Measurements from ENCODE around the gene MB.
A peak's percentile ranks its signal among the peaks of the same experiment; 100 is the strongest.

Gene MB

GRCh38 chr22:35637254-35637653 is 20.1 kb upstream of the MB start:
- no peak overlapping the region for H3K27ac ChIP-seq
- TF ChIP-seq CTCF (IDR thresholded peaks at IDR 0.05) (no peak), ZFX (IDR thresholded peaks at IDR 0.05; ENCODE audit: borderline replicate concordance) (no peak)

GRCh38 chr22:35634943-35635540 is 17.9 kb upstream of the MB start:
- no peak overlapping the region for H3K27ac ChIP-seq
- TF ChIP-seq CTCF (IDR thresholded peaks at IDR 0.05): no peak
- no peak for TF ChIP-seq ZFX (IDR thresholded peaks at IDR 0.05; ENCODE audit: borderline replicate concordance)

- TF ChIP-seq ZFX (IDR thresholded peaks at IDR 0.05; ENCODE audit: borderline replicate concordance) (no peak), CTCF (IDR thresholded peaks at IDR 0.05) (no peak)
- no peak overlapping the region for H3K27ac ChIP-seq
Observed at GRCh38 chr22:35634015-35634414, 16.9 kb upstream of the MB start.

GRCh38 chr22:35633520-35633919 is 16.4 kb upstream of the MB start:
- H3K27ac ChIP-seq: no peak overlapping the region
- no peak for TF ChIP-seq ZFX (IDR thresholded peaks at IDR 0.05; ENCODE audit: borderline replicate concordance)
- no peak for TF ChIP-seq CTCF (IDR thresholded peaks at IDR 0.05)

GRCh38 chr22:35632935-35633334 is 15.8 kb upstream of the MB start:
- H3K27ac ChIP-seq: no peak overlapping the region
- TF ChIP-seq CTCF (IDR thresholded peaks at IDR 0.05) (no peak), ZFX (IDR thresholded peaks at IDR 0.05; ENCODE audit: borderline replicate concordance) (no peak)

GRCh38 chr22:35631597-35631996 is 14.5 kb upstream of the MB start:
- no peak overlapping the region for H3K27ac ChIP-seq
- no peak for TF ChIP-seq ZFX (IDR thresholded peaks at IDR 0.05; ENCODE audit: borderline replicate concordance)
- TF ChIP-seq CTCF (IDR thresholded peaks at IDR 0.05): peak; percentile 86

GRCh38 chr22:35630891-35631290 is 13.8 kb upstream of the MB start:
- TF ChIP-seq ZFX (IDR thresholded peaks at IDR 0.05; ENCODE audit: borderline replicate concordance) (no peak), CTCF (IDR thresholded peaks at IDR 0.05) (no peak)
- H3K27ac ChIP-seq: no peak overlapping the region
